SK-N-SH (cell line): ENCODE data around the gene ALDH1L1. TPM values are rescaled to one million over a fixed set of nuclear protein-coding genes. Genes with fewer than 3 reads are reported as not detected.

Experiments
- CTCF ChIA-PET: fragments of 300-600, 350-600 bp; formaldehyde crosslinking; extraction: SDS; loops from one replicate; lab custom pipeline; 2021; lab: Yijun Ruan, JAX
- POLR2A ChIA-PET: fragments of 350-600 bp; sonication (Branson Sonifier 250); formaldehyde crosslinking; extraction: SDS; loops from one replicate; lab custom pipeline; 2020; ENCODE audit warnings: antibody characterized with exemption, inconsistent platforms; lab: Yijun Ruan, JAX
- DNase-seq: peaks from one replicate; pipeline ENCODE4 v3.0.0; 2012
- H2AFZ ChIP-seq: fragments of 200-600 bp; sonication (generic); 2 replicates; pipeline ENCODE4 v1.8.1; 2016; ENCODE audit warnings: antibody characterized with exemption, mild to moderate bottlenecking, low read depth
- H3F3A ChIP-seq: fragments of 200-600 bp; sonication (generic); replicated peaks from 2 replicates; pipeline ENCODE3; 2016; ENCODE audit warnings: antibody characterized with exemption, mild to moderate bottlenecking; ENCODE audit not compliant: insufficient read depth
- H3K27ac ChIP-seq, 2 experiments: fragments of 200-500 bp in 1 of 2; fragments of 200-600 bp in 1 of 2; sonication (Bioruptor generic) in 1 of 2; sonication (generic), shearing (Covaris generic) in 1 of 2; 2 replicates each; pipeline versions ENCODE4 v1.5.1 to v1.6.1; 2014 to 2016; ENCODE audit warnings: low read depth in 2 of 2, inconsistent platforms in 1 of 2, low read length in 1 of 2, mild to moderate bottlenecking in 1 of 2, mixed read lengths in 1 of 2
- H3K27me3 ChIP-seq: fragments of 200-600 bp; sonication (generic), shearing (Covaris generic); 2 replicates; pipeline ENCODE4 v1.6.1; 2016; ENCODE audit warnings: mixed run types; ENCODE audit not compliant: insufficient read depth
- H3K36me3 ChIP-seq, 2 experiments: fragments of 200-500 bp in 1 of 2; fragments of 200-600 bp in 1 of 2; sonication (Bioruptor generic) in 1 of 2; sonication (generic) in 1 of 2; replicated peaks in 1 of 2; 2 replicates each; pipeline versions ENCODE3 to v1.5.1; 2014 to 2016; ENCODE audit warnings: low read length in 1 of 2, mild to moderate bottlenecking in 1 of 2; ENCODE audit not compliant: insufficient read depth in 2 of 2, control insufficient read depth in 1 of 2
- H3K4me1 ChIP-seq, 2 experiments: fragments of 200-500 bp in 1 of 2; fragments of 200-600 bp in 1 of 2; sonication (Bioruptor generic) in 1 of 2; sonication (generic), shearing (Covaris generic) in 1 of 2; 2 replicates each; pipeline versions ENCODE4 v1.5.1 to v1.6.1; 2014 to 2016; ENCODE audit warnings: low read depth in 1 of 2, low read length in 1 of 2, mixed run types in 1 of 2; ENCODE audit not compliant: insufficient read depth in 2 of 2, control insufficient read depth in 1 of 2
- H3K4me2 ChIP-seq: fragments of 200-600 bp; sonication (generic), shearing (Covaris generic); 2 replicates; pipeline ENCODE4 v1.6.1; 2017; ENCODE audit warnings: mixed run types
- H3K4me3 ChIP-seq, 2 experiments: fragments of 200-500 bp in 1 of 2; fragments of 200-600 bp in 1 of 2; sonication (Bioruptor generic) in 1 of 2; sonication (generic), shearing (Covaris generic) in 1 of 2; 2 replicates each; pipeline versions ENCODE4 v1.5.1 to v1.8.1; 2014 to 2016; ENCODE audit warnings: low read depth in 2 of 2, inconsistent platforms in 1 of 2, low read length in 1 of 2, mild to moderate bottlenecking in 1 of 2, mixed read lengths in 1 of 2, moderate library complexity in 1 of 2
- H3K79me2 ChIP-seq: fragments of 200-600 bp; sonication (generic); 2 replicates; pipeline ENCODE4 v1.8.1; 2017; ENCODE audit warnings: mild to moderate bottlenecking; ENCODE audit not compliant: insufficient read depth
- H3K9ac ChIP-seq: fragments of 200-600 bp; sonication (generic); 2 replicates; pipeline ENCODE4 v1.6.1; 2017; ENCODE audit warnings: mixed run types
- H3K9me2 ChIP-seq: fragments of 200-600 bp; sonication (generic); 2 replicates; pipeline ENCODE4 v1.6.1; 2017; ENCODE audit warnings: mixed run types
- H3K9me3 ChIP-seq: fragments of 200-600 bp; sonication (generic); 2 replicates; pipeline ENCODE4 v1.6.1; 2017; ENCODE audit warnings: mixed run types, mild to moderate bottlenecking, moderate library complexity
- H4K20me1 ChIP-seq: fragments of 200-600 bp; sonication (generic); 2 replicates; pipeline ENCODE4 v1.6.1; 2017; ENCODE audit warnings: mild to moderate bottlenecking, mixed run types; ENCODE audit not compliant: insufficient read depth
- EZH2phosphoT487 ChIP-seq: fragments of 200-600 bp; sonication (generic); IDR thresholded peaks from 2 replicates; pipeline ENCODE4 v1.6.1; 2017; ENCODE audit warnings: low read depth, mixed run types, mild to moderate bottlenecking, antibody characterized with exemption, moderate library complexity, borderline replicate concordance
- FOSL2 ChIP-seq: IDR thresholded peaks from 2 replicates; pipeline ENCODE4 v1.4.0; 2012; ENCODE audit warnings: low read depth, mild to moderate bottlenecking, moderate library complexity, borderline replicate concordance
- GATA2 ChIP-seq: sonication (generic); formaldehyde crosslinking; IDR thresholded peaks from 2 replicates; pipeline ENCODE4 v1.5.0; 2020; ENCODE audit warnings: mild to moderate bottlenecking, missing genetic modification reagents
- MXI1 ChIP-seq: IDR thresholded peaks from 2 replicates; pipeline ENCODE4 v1.6.1; 2012; ENCODE audit warnings: mild to moderate bottlenecking, low read depth, low read length, improper control_type of control experiment
- POLR2AphosphoS5 ChIP-seq: IDR thresholded peaks from 2 replicates; pipeline ENCODE4 v1.6.1; 2012; ENCODE audit warnings: low read depth, low read length
- RCOR1 ChIP-seq: fragments of 150-350 bp; IDR thresholded peaks from 2 replicates; pipeline ENCODE4 v1.6.1; 2017; ENCODE audit warnings: antibody characterized with exemption, low read length
- RXRA ChIP-seq: IDR thresholded peaks from 2 replicates; pipeline ENCODE4 v1.4.0; 2012; ENCODE audit warnings: low read depth, mild to moderate bottlenecking, borderline replicate concordance
- SMC3 ChIP-seq: IDR thresholded peaks from 2 replicates; pipeline ENCODE4 v1.6.1; 2012; ENCODE audit warnings: low read depth, low read length, improper control_type of control experiment
- TCF12 ChIP-seq: IDR thresholded peaks from 2 replicates; pipeline ENCODE4 v1.4.0; 2012
- TEAD4 ChIP-seq: IDR thresholded peaks from 2 replicates; pipeline ENCODE4 v1.4.0; 2012; ENCODE audit warnings: mild to moderate bottlenecking, borderline replicate concordance; ENCODE audit not compliant: insufficient read depth
- WGBS: methylation state at CpG from one replicate; pipeline ENCODE4 v1.1.6; 2017; ENCODE audit warnings: low lambda C conversion rate; 5-methylcytosine and 5-hydroxymethylcytosine counted together
- polyA plus RNA-seq, 3 experiments: library from polyadenylated mRNA; depleted of rRNA; stranded (reverse); fragments of >200 nt; gene quantifications; 2 replicates each; pipeline ENCODE4 v1.2.3, GENCODE V29; 2012
- TF ChIP-seq, protein P1 (sequence below): IDR thresholded peaks from 2 replicates; pipeline ENCODE4 v1.4.0; 2012; ENCODE audit warnings: low read depth, borderline replicate concordance
- TF ChIP-seq, protein P2 (sequence below): fragments of 200-600 bp; sonication (generic); IDR thresholded peaks from 2 replicates; pipeline ENCODE4 v1.6.1; 2017; ENCODE audit warnings: antibody characterized with exemption, mild to moderate bottlenecking, moderate library complexity
- TF ChIP-seq, protein P3 (sequence below): IDR thresholded peaks from 2 replicates; pipeline ENCODE4 v1.4.0; 2012; ENCODE audit warnings: low read depth, borderline replicate concordance
- TF ChIP-seq, protein P4 (sequence below): IDR thresholded peaks from 2 replicates; pipeline ENCODE4 v1.4.0; 2012; ENCODE audit warnings: low read depth

The ALDH1L1 gene
- polyA plus RNA-seq, 1 of the 3 experiments (the other 2 are of a cell fraction) = not detected

DNA sequence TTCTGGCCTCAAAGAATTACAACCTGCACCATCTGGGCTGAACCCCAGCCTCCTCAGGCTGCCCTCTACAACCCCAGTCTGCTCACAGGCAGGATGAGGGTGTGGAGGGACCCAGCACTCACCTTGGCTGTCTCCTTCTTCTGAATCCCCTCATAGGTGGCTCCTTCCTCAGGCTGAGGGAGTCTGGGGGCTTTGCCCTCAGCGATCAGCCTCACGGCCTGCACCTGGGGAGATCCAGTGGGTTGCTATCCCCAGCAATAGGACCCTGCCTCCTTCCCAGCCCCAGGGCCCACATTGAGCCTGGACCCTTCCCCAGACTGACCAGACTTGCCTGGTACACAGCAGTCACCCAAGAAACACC is 25.1 kb downstream of the ALDH1L1 start:
- Histone ChIP-seq H3K4me2 (no peak overlapping the region), H3K4me1 (peaks cover 0 to 4% of the 10 kb centered on the region in 2 experiments; a peak in 1 of 4 replicates), H3K9ac (no peak overlapping the region), H3K36me3 (no peaks in the 10 kb centered on the region), H3K4me3 (no peak overlapping the region), H3K79me2 (no peaks in the 10 kb centered on the region), H4K20me1 (no peaks in the 10 kb centered on the region), H3F3A (no peaks in the 10 kb centered on the region), H2AFZ (no peak overlapping the region), H3K27ac (no peak overlapping the region), H3K9me3 (no peaks in the 10 kb centered on the region), H3K27me3 (peaks cover 2% of the 10 kb centered on the region; the same call in 1 of the 2 replicates), H3K9me2 (no peaks in the 10 kb centered on the region)
- TF ChIP-seq TCF12 (no peak), RCOR1 (no peak), POLR2AphosphoS5 (no peak), SMC3 (no peak), GATA2 (CRISPR knock-in tag) (no peak), TEAD4 (no peak), FOSL2 (no peak), EZH2phosphoT487 (no peak)
- TF ChIP-seq, protein P1, sequence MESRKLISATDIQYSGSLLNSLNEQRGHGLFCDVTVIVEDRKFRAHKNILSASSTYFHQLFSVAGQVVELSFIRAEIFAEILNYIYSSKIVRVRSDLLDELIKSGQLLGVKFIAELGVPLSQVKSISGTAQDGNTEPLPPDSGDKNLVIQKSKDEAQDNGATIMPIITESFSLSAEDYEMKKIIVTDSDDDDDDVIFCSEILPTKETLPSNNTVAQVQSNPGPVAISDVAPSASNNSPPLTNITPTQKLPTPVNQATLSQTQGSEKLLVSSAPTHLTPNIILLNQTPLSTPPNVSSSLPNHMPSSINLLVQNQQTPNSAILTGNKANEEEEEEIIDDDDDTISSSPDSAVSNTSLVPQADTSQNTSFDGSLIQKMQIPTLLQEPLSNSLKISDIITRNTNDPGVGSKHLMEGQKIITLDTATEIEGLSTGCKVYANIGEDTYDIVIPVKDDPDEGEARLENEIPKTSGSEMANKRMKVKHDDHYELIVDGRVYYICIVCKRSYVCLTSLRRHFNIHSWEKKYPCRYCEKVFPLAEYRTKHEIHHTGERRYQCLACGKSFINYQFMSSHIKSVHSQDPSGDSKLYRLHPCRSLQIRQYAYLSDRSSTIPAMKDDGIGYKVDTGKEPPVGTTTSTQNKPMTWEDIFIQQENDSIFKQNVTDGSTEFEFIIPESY = no peak
- CTCF ChIA-PET = interaction anchor here (1.2 kb wide), 1 partner anchor 58 kb away, joined by 3 read pairs; no protein-coding TSS in a partner anchor
- no peak for DNase-seq
- POLR2A ChIA-PET = no interaction called here
- 67% methylated on average over 1 of the region's 2 CpGs for WGBS

DNA sequence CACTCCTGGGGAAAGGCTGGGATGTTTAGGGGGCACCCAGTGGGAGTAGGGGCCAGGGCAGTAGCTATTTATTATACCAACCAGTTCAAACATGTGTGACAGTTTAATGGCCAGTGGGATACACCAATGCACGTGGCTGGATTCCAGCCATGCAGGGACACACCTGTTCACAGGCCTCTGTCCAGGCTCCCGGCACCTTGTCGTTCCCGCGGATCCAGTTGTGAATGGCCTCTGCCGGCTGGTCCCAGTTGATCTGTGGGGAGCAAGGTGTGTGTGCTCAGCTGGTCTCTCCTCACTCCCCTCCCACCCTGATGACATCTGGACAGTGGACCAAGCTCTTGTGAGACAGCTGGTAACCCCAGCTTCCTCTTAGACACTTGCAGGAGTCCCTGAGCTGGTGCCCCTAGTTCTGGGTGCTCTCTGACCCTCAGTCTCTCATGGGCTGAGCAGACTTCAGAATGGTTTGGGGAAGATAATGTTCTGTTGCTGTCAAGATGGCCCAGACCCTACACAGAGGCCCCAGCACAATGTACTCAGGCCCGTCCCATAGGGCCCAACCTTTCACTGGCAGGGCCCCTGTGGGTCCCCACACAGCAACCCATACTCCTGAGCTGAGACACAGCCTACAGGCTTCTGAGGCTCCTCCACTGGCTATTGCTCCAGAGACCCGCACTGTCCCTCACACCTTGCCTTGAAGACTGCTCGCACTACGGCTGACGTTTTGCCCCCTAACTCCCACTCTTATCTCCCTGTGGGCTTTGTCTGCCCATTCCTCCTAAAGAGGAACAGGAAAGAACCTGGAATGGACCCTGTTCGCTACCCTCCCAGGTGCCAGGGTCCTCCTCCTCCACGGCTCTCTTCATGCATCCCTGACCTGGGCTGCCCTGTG is 25.8 kb downstream of the ALDH1L1 start:
- peaks cover 0 to 4% of the 10 kb centered on the region in 2 experiments; a peak in 1 of 4 replicates for H3K4me1 ChIP-seq

More for the DNA sequence above, 25.8 kb downstream of the ALDH1L1 start:
- no peak overlapping the region for H3K27ac ChIP-seq
- H3K79me2 ChIP-seq = no peaks in the 10 kb centered on the region
- CTCF ChIA-PET = interaction anchor here (1.2 to 8.2 kb wide), 2 partner anchors 22 to 58 kb away, joined by 3 to 72 read pairs; no protein-coding TSS in a partner anchor
- H3K4me2 ChIP-seq = no peak overlapping the region
- POLR2A ChIA-PET = no interaction called here
- no peaks in the 10 kb centered on the region for H4K20me1 ChIP-seq
- H2AFZ ChIP-seq = no peak overlapping the region
- H3K4me3 ChIP-seq = no peak overlapping the region
- DNase-seq = no peak
- H3F3A ChIP-seq = no peaks in the 10 kb centered on the region
- 66% methylated on average over 10 of the region's 13 CpGs for WGBS
- TF ChIP-seq SMC3 (no peak), RCOR1 (no peak), MXI1 (no peak), RXRA (no peak)
- TF ChIP-seq, protein P2, sequence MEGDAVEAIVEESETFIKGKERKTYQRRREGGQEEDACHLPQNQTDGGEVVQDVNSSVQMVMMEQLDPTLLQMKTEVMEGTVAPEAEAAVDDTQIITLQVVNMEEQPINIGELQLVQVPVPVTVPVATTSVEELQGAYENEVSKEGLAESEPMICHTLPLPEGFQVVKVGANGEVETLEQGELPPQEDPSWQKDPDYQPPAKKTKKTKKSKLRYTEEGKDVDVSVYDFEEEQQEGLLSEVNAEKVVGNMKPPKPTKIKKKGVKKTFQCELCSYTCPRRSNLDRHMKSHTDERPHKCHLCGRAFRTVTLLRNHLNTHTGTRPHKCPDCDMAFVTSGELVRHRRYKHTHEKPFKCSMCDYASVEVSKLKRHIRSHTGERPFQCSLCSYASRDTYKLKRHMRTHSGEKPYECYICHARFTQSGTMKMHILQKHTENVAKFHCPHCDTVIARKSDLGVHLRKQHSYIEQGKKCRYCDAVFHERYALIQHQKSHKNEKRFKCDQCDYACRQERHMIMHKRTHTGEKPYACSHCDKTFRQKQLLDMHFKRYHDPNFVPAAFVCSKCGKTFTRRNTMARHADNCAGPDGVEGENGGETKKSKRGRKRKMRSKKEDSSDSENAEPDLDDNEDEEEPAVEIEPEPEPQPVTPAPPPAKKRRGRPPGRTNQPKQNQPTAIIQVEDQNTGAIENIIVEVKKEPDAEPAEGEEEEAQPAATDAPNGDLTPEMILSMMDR = no peak
- TF ChIP-seq, protein P3, sequence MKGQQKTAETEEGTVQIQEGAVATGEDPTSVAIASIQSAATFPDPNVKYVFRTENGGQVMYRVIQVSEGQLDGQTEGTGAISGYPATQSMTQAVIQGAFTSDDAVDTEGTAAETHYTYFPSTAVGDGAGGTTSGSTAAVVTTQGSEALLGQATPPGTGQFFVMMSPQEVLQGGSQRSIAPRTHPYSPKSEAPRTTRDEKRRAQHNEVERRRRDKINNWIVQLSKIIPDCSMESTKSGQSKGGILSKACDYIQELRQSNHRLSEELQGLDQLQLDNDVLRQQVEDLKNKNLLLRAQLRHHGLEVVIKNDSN = no peak
- TF ChIP-seq, protein P4, sequence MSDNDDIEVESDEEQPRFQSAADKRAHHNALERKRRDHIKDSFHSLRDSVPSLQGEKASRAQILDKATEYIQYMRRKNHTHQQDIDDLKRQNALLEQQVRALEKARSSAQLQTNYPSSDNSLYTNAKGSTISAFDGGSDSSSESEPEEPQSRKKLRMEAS = no peak
- H3K9ac ChIP-seq = no peak overlapping the region
- no peaks in the 10 kb centered on the region for H3K36me3 ChIP-seq
- H3K27me3 ChIP-seq = peaks cover 8% of the 10 kb centered on the region; the same call in 1 of the 2 replicates
- H3K9me2 ChIP-seq = no peaks in the 10 kb centered on the region
- H3K9me3 ChIP-seq = no peaks in the 10 kb centered on the region
